GM18870 (cell line): ENCODE measurements around the gene HOOK2.

Experiments used
- ATAC-seq: cut with Tn5 transposase; IDR thresholded peaks from one replicate; pipeline ENCODE4 v1.9.1; 2021; ENCODE audit warnings: moderate library complexity; ENCODE audit not compliant: unreplicated experiment

Gene HOOK2

GRCh38 chr19:12783849-12784393, 8.6 kb upstream of the HOOK2 start:
- no peak for ATAC-seq

GRCh38 chr19:12783291-12783848, 8.0 kb upstream of the HOOK2 start:
- ATAC-seq, result no peak

GRCh38 chr19:12782424-12783290, 7.3 kb upstream of the HOOK2 start:
- no peak for ATAC-seq

- ATAC-seq, result no peak
Measured at GRCh38 chr19:12782174-12782423, 6.7 kb upstream of the HOOK2 start.

GRCh38 chr19:12779162-12779993, 4.0 kb upstream of the HOOK2 start:
- ATAC-seq, result no peak

GRCh38 chr19:12778905-12779161, 3.5 kb upstream of the HOOK2 start:
- ATAC-seq, result no peak

GRCh38 chr19:12778017-12778904, 2.9 kb upstream of the HOOK2 start:
- ATAC-seq, result no peak

- ATAC-seq, result no peak
Measured at GRCh38 chr19:12777217-12778016, 2.1 kb upstream of the HOOK2 start.

- ATAC-seq, result no peak
Measured at GRCh38 chr19:12773571-12773970, 1.8 kb downstream of the HOOK2 start.

GRCh38 chr19:12772323-12772722, 3.0 kb downstream of the HOOK2 start:
- ATAC-seq, result no peak

- ATAC-seq, result no peak
Measured at GRCh38 chr19:12770922-12771321, 4.4 kb downstream of the HOOK2 start.

GRCh38 chr19:12769689-12770088, 5.7 kb downstream of the HOOK2 start:
- no peak for ATAC-seq

GRCh38 chr19:12767666-12768065, 7.7 kb downstream of the HOOK2 start:
- no peak for ATAC-seq

- ATAC-seq, result no peak
Measured at GRCh38 chr19:12767150-12767549, 8.2 kb downstream of the HOOK2 start.

GRCh38 chr19:12766051-12766521, 9.3 kb downstream of the HOOK2 start:
- no peak for ATAC-seq

- ATAC-seq, result no peak
Measured at GRCh38 chr19:12764698-12765097, 10.7 kb downstream of the HOOK2 start.

GRCh38 chr19:12763100-12763499, 12.3 kb downstream of the HOOK2 start:
- ATAC-seq, result no peak

- no peak for ATAC-seq
Measured at GRCh38 chr19:12759686-12760085, 15.7 kb downstream of the HOOK2 start.

- ATAC-seq, result no peak
Measured at GRCh38 chr19:12757544-12758274, 17.6 kb downstream of the HOOK2 start.
